HEK293 (cell line): ENCODE measurements around the gene CDH24.

ENCODE experiments used
- HOXA7 ChIP-seq: sonication (generic); formaldehyde crosslinking; IDR thresholded peaks from 2 replicates; pipeline ENCODE4 v1.8.1; 2022; ENCODE audit warnings: missing genetic modification reagents, borderline replicate concordance
- ZFHX2 ChIP-seq: fragments of 450-650 bp; formaldehyde crosslinking; conservative IDR thresholded peaks from 2 replicates; pipeline ENCODE4 v1.5.1; 2016; ENCODE audit warnings: missing biosample characterization, missing genetic modification characterization

- TF ChIP-seq HOXA7 (no peak), ZFHX2 (no peak)
Observed at GRCh38 chr14:23067847-23068788, 10.8 kb upstream of the CDH24 start.
